Fibroblast of lung (primary cell): ENCODE data around the gene LIPE.

Source experiments
- CTCF ChIP-seq, 2 donors: IDR thresholded peaks in 1 of 2; conservative IDR thresholded peaks in 1 of 2; 1 replicate in 1 of 2; 2 replicates in 1 of 2; pipeline ENCODE4 v1.5.1; 2011 to 2012; ENCODE audit warnings: low read length in 2 of 2, control low read depth in 1 of 2, inconsistent platforms in 1 of 2, low read depth in 1 of 2, mild to moderate bottlenecking in 1 of 2
- EZH2 ChIP-seq: IDR thresholded peaks from 2 replicates; pipeline ENCODE4 v1.5.1; 2012; ENCODE audit warnings: low read length, control low read depth, mild to moderate bottlenecking; ENCODE audit errors: missing control alignments

GRCh38 chr19:42370068-42370520, 57.1 kb downstream of the LIPE start:
- TF ChIP-seq CTCF (conservative IDR thresholded peaks at IDR 0.05 in 1 of 2, IDR thresholded peaks at IDR 0.05 in 1 of 2; ENCODE audit: low read depth in 1 of 2, low read length in 2 of 2) (no peak), EZH2 (no peak)
